Endothelial cell of umbilical vein (primary cell): ENCODE data around the gene SNX12. TPM values are rescaled to one million over a fixed set of nuclear protein-coding genes. Genes with fewer than 3 reads are reported as not detected.

Experiments
- BruUV-seq: library from RNA; stranded (reverse); fragments of 400-500 nt; replicated peaks from 2 replicates; lab custom pipeline; 2021; lab: Mats Ljungman, UMichigan
- CTCF ChIA-PET: fragments of 300-600, 350-600 bp; sonication (Branson Sonifier 250); formaldehyde crosslinking; loops from one replicate; lab custom pipeline; 2021; ENCODE audit warnings: antibody characterized with exemption, inconsistent platforms; lab: Charles Lee
- POLR2A ChIA-PET: fragments of 300-600, 350-600 bp; sonication (Branson Sonifier 250); formaldehyde crosslinking; loops from one replicate; lab custom pipeline; 2021; ENCODE audit warnings: antibody characterized with exemption, inconsistent platforms; lab: Charles Lee
- DNase-seq: peaks from one replicate; pipeline ENCODE4 v3.0.0-alpha.2; 2011; ENCODE audit warnings: low read depth, low spot score
- FAIRE-seq: peaks from 2 replicates; lab custom pipeline; 2011; peaks lifted over from hg19 to GRCh38; lab: Jason Lieb, UNC
- H2AFZ ChIP-seq: 2 replicates; pipeline ENCODE4 v1.6.0; 2012; ENCODE audit warnings: low read depth, low read length, control low read depth, inconsistent platforms
- H3K27ac ChIP-seq: 2 replicates; pipeline ENCODE4 v1.5.1; 2011; ENCODE audit warnings: low read depth, mild to moderate bottlenecking, control low read depth, low read length, moderate library complexity; ENCODE audit not compliant: insufficient read depth
- H3K27me3 ChIP-seq, 2 experiments: 2 replicates each; pipeline versions ENCODE4 v1.6.0 to v1.6.1; 2011; ENCODE audit warnings: low read length in 2 of 2, mixed read lengths in 1 of 2; ENCODE audit not compliant: control insufficient read depth in 2 of 2, insufficient read depth in 2 of 2
- H3K36me3 ChIP-seq, 2 experiments: 2 replicates in 1 of 2; 3 replicates in 1 of 2; pipeline ENCODE4 v1.5.1; 2011; ENCODE audit warnings: low read length in 2 of 2, mild to moderate bottlenecking in 1 of 2, moderate library complexity in 1 of 2; ENCODE audit not compliant: control insufficient read depth in 2 of 2, insufficient read depth in 2 of 2; ENCODE audit errors: extremely low read depth in 1 of 2
- H3K4me1 ChIP-seq: 3 replicates; pipeline ENCODE4 v1.5.1; 2011; ENCODE audit warnings: mild to moderate bottlenecking, low read length; ENCODE audit not compliant: control insufficient read depth, insufficient read depth; ENCODE audit errors: extremely low read depth
- H3K4me2 ChIP-seq: 2 replicates; pipeline ENCODE4 v1.6.1; 2011; ENCODE audit warnings: low read length, control low read depth, mixed read lengths; ENCODE audit not compliant: insufficient read depth
- H3K4me3 ChIP-seq, 3 experiments: fragments of 200-600 bp in 1 of 3; sonication (generic), shearing (Covaris generic) in 1 of 3; replicated peaks in 1 of 3; 2 replicates each; pipeline ENCODE4 v1.5.1; 2011 to 2016; ENCODE audit warnings: control low read depth in 3 of 3, low read length in 3 of 3, mild to moderate bottlenecking in 2 of 3, inconsistent platforms in 1 of 3, low read depth in 1 of 3, moderate library complexity in 1 of 3; ENCODE audit not compliant: insufficient read depth in 1 of 3
- H3K79me2 ChIP-seq: 2 replicates; pipeline ENCODE4 v1.6.0; 2012; ENCODE audit warnings: low read length, inconsistent platforms; ENCODE audit not compliant: control insufficient read depth, insufficient read depth
- H3K9ac ChIP-seq: replicated peaks from 2 replicates; pipeline ENCODE3; 2011; ENCODE audit warnings: low read length, control low read depth; ENCODE audit not compliant: insufficient read depth; ENCODE audit errors: extremely low read depth
- H3K9me1 ChIP-seq: replicated peaks from 3 replicates; pipeline ENCODE4 v1.6.0; 2011; ENCODE audit warnings: mild to moderate bottlenecking, low read length; ENCODE audit not compliant: control insufficient read depth, insufficient read depth; ENCODE audit errors: extremely low read depth
- H3K9me3 ChIP-seq: replicated peaks from 2 replicates; pipeline ENCODE4 v1.5.1; 2012; ENCODE audit warnings: low read length, inconsistent platforms; ENCODE audit not compliant: control insufficient read depth, insufficient read depth
- H4K20me1 ChIP-seq: replicated peaks from 2 replicates; pipeline ENCODE3; 2011; ENCODE audit warnings: mild to moderate bottlenecking, low read length; ENCODE audit not compliant: control insufficient read depth, insufficient read depth; ENCODE audit errors: extremely low read depth
- CTCF ChIP-seq, 2 donors: IDR thresholded peaks; 1 replicate in 1 of 2; 2 replicates in 1 of 2; pipeline ENCODE4 v1.5.1; 2011; ENCODE audit warnings: low read length in 2 of 2, mild to moderate bottlenecking in 2 of 2, moderate library complexity in 2 of 2, control low read depth in 1 of 2, inconsistent platforms in 1 of 2, low read depth in 1 of 2; ENCODE audit not compliant: insufficient read depth in 1 of 2; ENCODE audit errors: extremely low read depth in 1 of 2
- EZH2 ChIP-seq: IDR thresholded peaks from 2 replicates; pipeline ENCODE4 v1.6.1; 2012; ENCODE audit warnings: borderline replicate concordance, low read depth, mild to moderate bottlenecking, moderate library complexity, low read length, inconsistent platforms; ENCODE audit not compliant: severe bottlenecking
- FOS ChIP-seq: IDR thresholded peaks from 2 replicates; pipeline ENCODE4 v1.6.1; 2011; ENCODE audit warnings: mild to moderate bottlenecking, low read length, moderate library complexity, borderline replicate concordance; ENCODE audit not compliant: insufficient read depth
- GATA2 ChIP-seq: IDR thresholded peaks from 2 replicates; pipeline ENCODE4 v1.7.0; 2011; ENCODE audit warnings: low read depth, mild to moderate bottlenecking, moderate library complexity, mixed read lengths, low read length; ENCODE audit not compliant: insufficient read length, insufficient read depth
- JUN ChIP-seq: IDR thresholded peaks from 2 replicates; pipeline ENCODE4 v1.6.1; 2011; ENCODE audit warnings: borderline replicate concordance, low read depth; ENCODE audit not compliant: insufficient read length, insufficient read depth
- MAX ChIP-seq: IDR thresholded peaks from 2 replicates; pipeline ENCODE4 v1.6.1; 2011; ENCODE audit not compliant: insufficient read depth, insufficient read length
- MYC ChIP-seq: IDR thresholded peaks from one replicate; pipeline ENCODE4 v1.6.1; 2011; ENCODE audit warnings: mild to moderate bottlenecking, low read depth, low read length
- POLR2A ChIP-seq: IDR thresholded peaks from 2 replicates; pipeline ENCODE4 v1.6.1; 2012; ENCODE audit warnings: low read depth, mild to moderate bottlenecking, control low read depth, low read length
- POLR2AphosphoS5 ChIP-seq: IDR thresholded peaks from 2 replicates; pipeline ENCODE4 v1.6.1; 2012; ENCODE audit warnings: low read depth, mild to moderate bottlenecking, control low read depth, low read length, moderate library complexity; ENCODE audit not compliant: insufficient read depth
- dilution Hi-C: fragments of 300-500 bp; cut with MboI; formaldehyde crosslinking; loops from one replicate; pipeline ENCODE4 v1.15.0; 2019; ENCODE audit warnings: low sequenced_read_pairs; ENCODE audit not compliant: extremely low pct_ligation_motif_present
- intact Hi-C: fragments of 100-400 bp; cut with micrococcal nuclease; formaldehyde crosslinking; loops from one replicate; pipeline ENCODE4 v1.10.0; 2022
- polyA plus RNA-seq, 4 experiments: library from polyadenylated mRNA; depleted of rRNA in 3 of 4; stranded (reverse) in 3 of 4; unstranded in 1 of 4; fragments of >200 nt; gene quantifications; 2 replicates each; pipeline versions ENCODE4 v1.2.1 to v1.2.3, GENCODE V29; 2011 to 2012; ENCODE audit warnings: missing spikeins in 1 of 4
- total RNA-seq: library from RNA; stranded (reverse); gene quantifications from 2 replicates; pipeline ENCODE4 v1.2.3, GENCODE V29; 2021

The SNX12 gene
- total and polyA plus RNA-seq, 2 donors (not counting 3 experiments of a cell fraction or from before 2014, with no cell fraction given) = 85.4 to 90.6 TPM

DNA sequence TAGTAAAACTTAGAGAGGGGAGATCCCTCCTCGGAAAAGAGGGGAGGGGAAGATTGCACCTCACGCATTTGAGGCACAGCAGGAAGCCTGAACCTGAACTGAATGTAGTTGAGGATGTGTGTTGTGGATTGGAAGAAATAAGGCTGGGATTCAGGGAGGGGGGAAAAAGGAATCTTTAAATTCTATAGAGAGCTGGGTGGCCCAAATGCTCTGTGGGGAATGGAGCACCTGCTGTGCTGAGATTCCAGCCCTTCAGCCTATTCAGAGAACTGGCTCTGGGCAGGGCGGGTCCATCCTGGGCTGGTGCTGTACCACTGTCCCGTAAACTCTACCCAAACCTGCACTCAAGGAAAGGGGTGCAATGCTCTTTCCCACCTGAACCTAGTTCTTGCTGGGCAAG, 31.6 kb upstream of the SNX12 start:
- no peak for TF ChIP-seq FOS
- no peak for TF ChIP-seq POLR2AphosphoS5
- no peak for TF ChIP-seq MAX
- no peak for TF ChIP-seq CTCF (IDR thresholded peaks at IDR 0.05; ENCODE audit: extremely low read depth in 1 of 2, insufficient read depth in 1 of 2, low read depth in 1 of 2, low read length in 2 of 2)
- no peak for TF ChIP-seq EZH2
- no peak for TF ChIP-seq JUN
- no peak for TF ChIP-seq POLR2A
- TF ChIP-seq MYC = no peak
- TF ChIP-seq GATA2 = no peak
- no peak overlapping the region for H3K4me2 ChIP-seq
- H3K9me1 ChIP-seq = no peaks in the 10 kb centered on the region
- no peaks in the 10 kb centered on the region for H3K36me3 ChIP-seq
- H3K4me3 ChIP-seq = no peak overlapping the region
- DNase-seq (no peak), FAIRE-seq (no peak)
- no peak overlapping the region for H3K27ac ChIP-seq
- POLR2A ChIA-PET = no interaction called here
- H3K27me3 ChIP-seq = peaks cover 0 to 1% of the 10 kb centered on the region in 2 experiments
- CTCF ChIA-PET = interaction anchor here (1.0 to 1.5 kb wide), 4 partner anchors 14 to 29 kb away, joined by 3 to 8 read pairs (median 6); partner anchors contain the start of gene MED12
- intact Hi-C loops (loop anchor here (2.0 kb wide), 1 partner anchor 79 kb away; no protein-coding TSS in a partner anchor), dilution Hi-C loops (no loop called here)
- H3K9me3 ChIP-seq = no peaks in the 10 kb centered on the region
- no TSS peak for BruUV-seq
- no peaks in the 10 kb centered on the region for H4K20me1 ChIP-seq
- no peak overlapping the region for H3K9ac ChIP-seq
- H3K4me1 ChIP-seq = peaks cover 6% of the 10 kb centered on the region
- H2AFZ ChIP-seq = no peak overlapping the region
- no peaks in the 10 kb centered on the region for H3K79me2 ChIP-seq
